Smooth muscle cell of the brain vasculature (primary cell): ENCODE results near the gene PERP.
A peak's percentile ranks its signal among the peaks of the same experiment; 100 is the strongest.
"Not testable (repeated sequence)": the region's sequence is repeated elsewhere in the genome, so short reads cannot be mapped to it uniquely, and the experiment has no call there.

Source experiments
- DNase-seq: peaks from one replicate; pipeline ENCODE4 v3.0.0-alpha.2; 2012; ENCODE audit warnings: low read depth, low spot score

The PERP gene

GRCh38 chr6:138105446-138105845, 1.8 kb downstream of the PERP start:
- DNase-seq, result no peak

GRCh38 chr6:138104618-138105213, 2.5 kb downstream of the PERP start:
- DNase-seq, result no peak

- no peak for DNase-seq
Observed at GRCh38 chr6:138103871-138104270, 3.3 kb downstream of the PERP start.

GRCh38 chr6:138101946-138102731, 5.1 kb downstream of the PERP start:
- DNase-seq, result no peak

GRCh38 chr6:138099832-138100231, 7.4 kb downstream of the PERP start:
- DNase-seq, result no peak

- no peak for DNase-seq
Observed at GRCh38 chr6:138098306-138098705, 8.9 kb downstream of the PERP start.

- DNase-seq, result no peak
Observed at GRCh38 chr6:138094260-138094659, 13.0 kb downstream of the PERP start.

- DNase-seq, result no peak
Observed at GRCh38 chr6:138093632-138094031, 13.6 kb downstream of the PERP start.

- DNase-seq, result no peak
Observed at GRCh38 chr6:138092686-138093085, 14.5 kb downstream of the PERP start.

GRCh38 chr6:138089325-138089724, 17.9 kb downstream of the PERP start:
- no peak for DNase-seq

GRCh38 chr6:138088326-138088762, 18.9 kb downstream of the PERP start:
- peak; percentile 76 for DNase-seq

GRCh38 chr6:138087593-138088325, 19.5 kb downstream of the PERP start:
- DNase-seq, result no peak

- peak; percentile 79 for DNase-seq
Observed at GRCh38 chr6:138086573-138087196, 20.5 kb downstream of the PERP start.

- DNase-seq, result no peak
Observed at GRCh38 chr6:138085839-138086222, 21.4 kb downstream of the PERP start.

- DNase-seq, result no peak
Observed at GRCh38 chr6:138084904-138085838, 22.0 kb downstream of the PERP start.

GRCh38 chr6:138082232-138082631, 25.0 kb downstream of the PERP start:
- no peak for DNase-seq

GRCh38 chr6:138079556-138079955, 27.7 kb downstream of the PERP start:
- DNase-seq, result not testable (repeated sequence)

- no peak for DNase-seq
Observed at GRCh38 chr6:138078491-138078890, 28.7 kb downstream of the PERP start.

GRCh38 chr6:138073264-138073663, 34.0 kb downstream of the PERP start:
- no peak for DNase-seq

- no peak for DNase-seq
Observed at GRCh38 chr6:138063726-138064125, 43.5 kb downstream of the PERP start.

GRCh38 chr6:138054982-138055381, 52.2 kb downstream of the PERP start:
- DNase-seq, result no peak
